A549 treated with Mapracorat at 1 μM for 4 hours (cell line): Measurements from ENCODE around the gene SPTBN1. TPM values are rescaled to one million over a fixed set of nuclear protein-coding genes. Genes with fewer than 3 reads are reported as not detected.

Source experiments
- total RNA-seq: library from RNA; stranded (reverse); fragments of 200-300 nt; extraction: Qiagen RNA extraction; gene quantifications from 5 replicates; pipeline ENCODE4 v1.2.3, GENCODE V29; 2022

Gene SPTBN1
- total RNA-seq, result 125 to 143 TPM (median 138 TPM) in 5 replicates

GRCh38 chr2:54455563-54456361 lies at the start of gene SPTBN1:
Gene SPTBN1, plus strand, starts transcription at chr2:54456327. Its CDS starts 70,092 bp downstream, at chr2:54526419.

Other genes with a start within 250 kb of the SPTBN1 start
- not detected in 5 replicates for gene TSPYL6, start 200.1 kb upstream of the SPTBN1 start, total RNA-seq